ENCODE measurements around the gene BNIP2.

DNA sequence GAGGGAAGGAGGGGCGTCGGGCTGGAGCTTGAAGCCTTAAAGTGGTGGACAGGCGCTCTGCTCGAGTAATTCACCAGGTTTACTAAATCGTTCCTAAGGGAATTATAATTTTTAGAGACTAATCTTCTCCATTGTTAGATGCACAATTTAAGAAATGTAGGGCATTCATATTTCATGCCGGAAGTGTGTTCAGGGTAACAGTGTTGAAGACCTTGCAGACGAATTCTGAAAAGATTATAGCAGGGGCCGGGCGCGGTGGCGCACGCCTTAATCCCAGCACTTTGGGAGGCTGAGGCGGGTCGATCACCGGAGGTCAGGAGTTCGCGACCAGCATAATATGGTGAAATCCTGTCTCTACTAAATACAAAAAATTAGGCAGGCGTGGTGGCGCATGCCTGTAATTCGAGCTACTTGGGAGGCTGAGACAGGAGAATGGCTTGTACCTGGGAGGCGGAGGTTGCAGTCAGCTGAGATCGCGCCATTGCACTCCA lies 31.4 kb downstream of the BNIP2 start:
- TF ChIP-seq ZNF274 (IDR thresholded peaks at IDR 0.05; ENCODE audit: low read depth, low read length) (no peak), SUZ12 (IDR thresholded peaks at IDR 0.05; ENCODE audit: extremely low read depth, insufficient read depth, insufficient read length) (no peak), YY1 (IDR thresholded peaks at IDR 0.05; ENCODE audit: insufficient read depth, insufficient read length) (no peak)
